ENCODE results near the gene IHH. TPM values are rescaled to one million over a fixed set of nuclear protein-coding genes. Genes with fewer than 3 reads are reported as not detected.

Gene IHH
- total RNA-seq, 2 donors from 2014 or later = not detected

DNA sequence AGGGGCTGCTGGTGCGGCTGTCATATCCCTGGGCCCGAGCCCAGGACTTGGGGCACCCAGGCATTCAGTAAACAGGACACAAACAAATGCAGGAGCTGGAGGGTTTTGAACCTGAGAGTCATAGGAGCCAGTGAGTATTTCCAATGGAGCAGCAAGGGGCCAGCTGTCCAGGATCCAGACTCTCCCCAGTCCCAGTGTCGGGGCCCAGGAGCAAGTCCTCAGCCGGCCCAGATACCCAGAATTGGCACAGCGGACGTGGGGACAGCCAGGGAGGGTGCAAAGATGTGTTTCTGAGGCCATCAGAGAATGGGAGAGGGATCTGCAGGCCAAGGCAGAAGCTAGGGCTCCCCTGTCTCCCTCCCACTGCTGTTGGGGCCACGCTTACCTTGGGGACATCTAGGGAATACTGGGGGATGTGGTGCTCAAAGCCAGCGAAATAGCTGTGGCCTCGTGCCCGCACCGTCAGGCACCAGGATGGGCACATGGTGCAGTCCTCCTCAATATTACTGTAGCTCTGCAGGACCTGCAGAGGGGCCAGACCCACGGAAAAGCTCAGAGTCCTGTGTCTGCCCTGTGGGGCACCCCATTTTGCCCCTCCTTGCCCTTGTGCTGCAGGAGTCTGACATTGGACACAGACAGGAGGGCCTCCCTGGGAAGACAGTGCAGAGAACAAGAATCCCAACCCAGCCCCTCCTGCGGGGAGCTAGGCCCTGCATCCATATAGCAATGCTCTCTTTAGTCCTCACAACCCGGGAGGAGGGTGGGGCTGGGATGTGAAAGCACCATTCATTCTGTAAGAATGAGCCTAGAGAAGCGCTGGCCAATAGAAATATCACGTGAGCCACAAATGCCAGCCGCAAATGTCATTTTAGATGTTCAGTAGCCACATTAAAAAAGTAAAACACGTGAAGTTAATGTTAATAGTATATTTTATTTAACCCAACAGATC lies 34.8 kb downstream of the IHH start:
- DNase-seq (ENCODE audit: low spot score) = peak; percentile 72
- intact Hi-C loops (cut with DNase I) = no loop called here

DNA sequence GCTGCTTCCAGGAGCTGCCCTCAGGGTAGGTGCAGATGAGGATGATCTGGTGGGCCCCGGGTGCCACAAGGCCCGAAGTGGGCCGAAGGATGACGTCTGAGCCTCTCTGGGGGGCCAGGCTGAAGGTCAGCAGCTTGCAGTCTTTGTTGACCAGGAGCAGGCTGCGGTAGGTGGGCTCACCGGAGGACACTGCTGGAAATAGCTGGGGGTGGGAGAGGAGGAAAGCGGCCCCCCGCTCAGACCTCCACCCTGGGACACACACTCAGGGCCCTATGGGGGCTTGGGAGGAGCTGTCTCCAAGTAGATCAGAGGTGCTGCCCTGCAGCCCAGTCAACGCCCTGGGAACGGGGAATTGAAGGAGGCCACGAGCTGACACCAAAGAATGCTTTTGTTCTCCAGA lies 36.7 kb downstream of the IHH start:
- peak; percentile 78 for DNase-seq (ENCODE audit: low spot score)
- intact Hi-C loops (cut with DNase I) = no loop called here

DNA sequence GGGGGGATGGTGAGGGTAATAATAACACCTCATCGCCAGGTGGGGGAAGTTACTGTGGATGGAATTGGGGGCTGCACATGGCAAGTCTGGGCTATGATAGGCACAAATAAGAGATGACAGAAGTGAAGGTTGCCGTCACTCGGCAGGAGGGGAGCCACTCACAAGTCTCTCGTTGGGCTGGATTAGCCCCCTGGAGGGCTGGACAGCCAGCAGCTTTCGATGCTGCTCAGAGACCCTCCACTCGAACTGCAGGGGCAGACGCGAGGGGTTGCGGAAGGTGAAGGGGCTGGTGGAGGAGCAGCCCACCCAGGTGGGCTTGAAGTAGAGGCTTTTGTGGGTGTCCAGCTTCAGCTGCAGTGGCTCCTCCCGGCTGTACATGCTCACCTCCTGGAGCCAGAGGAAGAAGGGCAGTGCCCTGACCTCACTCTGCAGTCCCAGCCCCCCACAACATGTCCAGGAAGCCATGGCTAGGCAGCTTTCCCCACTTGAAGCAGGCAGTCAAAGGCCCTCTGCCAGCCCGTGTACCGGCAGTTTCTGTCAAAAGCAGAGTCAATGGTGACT lies 37.6 kb downstream of the IHH start:
- intact Hi-C loops (cut with DNase I) = no loop called here
- DNase-seq (ENCODE audit: low spot score) = peak; percentile 51

DNA sequence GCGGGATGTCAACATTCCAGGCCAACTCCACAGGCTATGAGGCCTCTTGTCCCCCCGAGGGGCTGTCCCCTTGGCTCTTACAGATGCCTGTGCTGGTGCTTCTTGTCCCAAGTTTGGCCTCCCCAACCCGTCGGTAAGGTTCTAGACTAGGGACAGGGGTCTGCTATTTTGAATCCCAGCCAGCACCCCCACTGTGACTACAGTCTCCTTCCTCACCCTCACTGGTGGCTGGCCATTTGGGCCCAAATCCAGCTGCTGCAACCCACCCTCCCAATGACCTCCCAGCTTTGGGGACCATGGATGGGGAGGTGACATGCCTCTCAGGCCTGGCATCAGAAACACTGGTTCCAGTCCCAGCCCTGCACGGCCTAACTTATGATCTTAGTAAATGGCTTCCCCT lies 38.1 kb downstream of the IHH start:
- no peak for DNase-seq (ENCODE audit: low spot score)

DNA sequence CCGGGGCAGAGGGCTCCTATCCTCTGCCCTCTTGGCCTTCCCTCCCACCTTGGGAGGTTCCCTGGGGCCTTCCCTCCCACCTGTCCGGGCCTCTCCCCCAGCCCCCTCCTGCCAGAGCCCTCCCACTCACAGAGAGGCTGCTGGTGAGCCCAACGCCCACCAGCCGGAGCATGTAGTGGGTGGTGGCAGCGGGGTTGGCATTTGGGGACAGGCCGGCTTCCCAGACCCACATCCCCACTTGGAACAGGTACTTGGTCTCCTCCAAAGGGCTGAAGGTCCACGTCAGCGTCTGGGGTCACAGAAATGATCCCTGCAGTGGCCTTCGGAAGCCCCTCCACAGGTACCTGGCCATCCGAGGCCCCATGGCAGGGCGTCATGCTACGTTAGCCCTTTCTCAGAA lies 38.7 kb downstream of the IHH start:
- no peak for DNase-seq (ENCODE audit: low spot score)
- intact Hi-C loops (cut with DNase I) = no loop called here

More for the DNA sequence above, 38.1 kb downstream of the IHH start:
- intact Hi-C loops (cut with DNase I) = no loop called here

DNA sequence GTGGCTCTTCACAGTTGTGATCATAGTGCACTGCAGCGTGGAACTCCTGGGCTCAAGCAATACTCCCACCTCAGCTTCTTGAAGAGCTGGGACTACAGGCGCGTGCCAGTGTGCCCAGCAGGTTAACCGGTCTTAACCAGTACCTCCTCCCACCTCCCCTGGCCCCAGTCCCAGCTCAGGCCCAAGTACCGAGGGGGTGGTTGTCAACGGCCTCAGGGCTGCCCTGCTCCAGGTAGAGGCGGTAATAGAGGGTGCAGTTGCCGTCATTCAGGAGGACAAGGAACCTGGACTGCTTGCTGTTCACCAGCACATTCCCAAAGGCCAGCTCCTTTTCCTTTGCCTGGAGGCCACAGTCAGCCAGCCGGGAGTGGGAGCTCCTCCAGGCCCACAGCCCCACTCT lies 39.1 kb downstream of the IHH start:
- intact Hi-C loops (cut with DNase I) = no loop called here
- no peak for DNase-seq (ENCODE audit: low spot score)

DNA sequence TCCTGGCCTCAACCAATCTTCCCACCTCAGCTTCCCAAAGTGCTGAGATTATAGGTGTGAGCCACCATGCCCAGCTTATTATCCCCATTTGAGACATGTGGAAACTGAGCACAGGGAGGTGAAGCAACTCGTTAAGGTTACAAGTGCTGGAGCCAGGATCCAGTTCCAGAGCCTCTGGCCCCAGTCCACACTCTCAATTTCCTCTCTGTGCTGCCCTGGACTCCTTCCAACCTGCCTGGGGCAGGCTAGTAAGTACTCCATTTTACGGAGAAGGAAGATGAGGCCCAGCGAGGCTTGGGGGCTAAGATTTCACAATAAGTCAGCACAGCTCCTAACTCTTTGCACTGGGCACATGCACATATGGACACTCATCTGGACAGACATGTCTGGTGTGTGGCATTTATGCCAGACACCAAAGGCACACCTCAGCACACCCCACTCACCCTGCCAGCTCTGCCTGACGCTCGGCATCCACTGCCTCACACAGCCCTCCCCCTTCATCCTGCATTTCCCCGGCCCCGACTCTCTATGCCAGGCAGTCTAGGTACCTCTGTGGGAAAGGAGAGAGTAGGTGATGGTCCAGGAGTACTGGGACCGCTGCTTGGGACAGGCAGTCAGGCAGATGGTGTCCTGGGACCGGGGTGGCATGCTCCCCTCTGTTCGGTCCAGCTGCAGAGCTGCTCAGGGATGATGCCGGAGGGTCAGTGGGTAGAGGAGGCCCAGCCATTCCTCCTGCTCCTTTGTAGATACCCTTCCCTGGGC lies 39.9 kb downstream of the IHH start:
- intact Hi-C loops (cut with DNase I) = no loop called here
- no peak for DNase-seq (ENCODE audit: low spot score)

DNA sequence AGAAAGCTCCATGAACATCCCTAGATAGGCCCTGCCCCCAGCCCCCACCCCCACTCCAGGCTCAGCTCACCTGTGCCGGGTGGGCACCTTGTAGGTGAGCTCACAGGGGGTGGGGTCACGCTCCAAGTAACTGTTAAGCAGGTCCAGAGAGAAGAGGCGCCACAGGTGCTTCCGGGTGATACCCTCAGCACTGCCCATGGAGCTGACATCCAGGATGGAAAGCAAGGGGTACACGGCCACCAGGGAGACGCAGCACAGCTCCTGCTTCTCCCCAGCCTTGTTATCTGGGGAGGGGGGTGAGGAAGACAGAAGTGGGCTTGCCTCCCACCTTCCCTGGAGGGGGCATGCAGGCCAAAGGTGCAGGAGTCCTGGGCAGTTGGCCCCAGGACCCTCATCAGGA lies 41.3 kb downstream of the IHH start:
- no peak for DNase-seq (ENCODE audit: low spot score)
- intact Hi-C loops (cut with DNase I) = no loop called here

DNA sequence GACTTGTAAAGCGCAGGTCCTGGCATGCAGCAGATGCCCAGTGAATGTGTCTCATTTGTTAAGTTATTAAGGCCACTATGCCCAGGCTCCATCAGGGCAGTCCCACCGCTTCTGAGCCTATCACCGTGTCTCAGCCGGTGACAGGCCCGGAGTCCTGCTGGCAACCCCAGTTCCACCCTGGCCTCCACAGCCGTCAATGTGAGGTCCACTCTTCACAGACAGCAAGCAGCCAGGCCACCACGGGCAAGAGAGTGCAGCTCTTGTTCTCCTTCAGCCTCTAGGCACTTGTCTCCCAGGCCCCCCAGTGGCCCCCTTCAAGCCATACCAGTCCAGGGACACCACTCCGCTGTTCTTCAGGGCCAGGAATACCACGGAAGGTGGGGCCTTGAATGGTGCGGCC lies 42.0 kb downstream of the IHH start:
- intact Hi-C loops (cut with DNase I) = no loop called here
- no peak for DNase-seq (ENCODE audit: low spot score)

DNA sequence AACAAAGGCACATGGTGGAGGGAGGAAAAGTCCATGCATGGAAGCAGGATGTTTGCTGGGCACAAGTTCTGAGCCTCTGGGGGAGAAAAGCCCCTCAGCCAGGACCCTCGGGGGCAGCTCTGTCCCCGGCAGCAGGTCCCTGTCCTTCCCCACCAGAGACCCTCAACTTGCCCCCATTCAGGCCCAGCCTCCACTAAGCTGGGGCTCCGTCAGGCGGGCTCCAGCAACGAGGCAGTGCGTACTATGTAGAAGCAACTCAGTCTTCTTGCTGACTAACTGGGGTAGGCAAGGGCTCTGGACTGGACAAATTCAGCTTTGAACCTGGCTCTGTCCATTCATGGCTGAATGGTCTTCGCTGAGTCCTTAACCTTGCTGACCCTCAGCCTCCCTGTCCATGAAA lies 42.4 kb downstream of the IHH start:
- intact Hi-C loops (cut with DNase I) = no loop called here
- DNase-seq (ENCODE audit: low spot score) = no peak

DNA sequence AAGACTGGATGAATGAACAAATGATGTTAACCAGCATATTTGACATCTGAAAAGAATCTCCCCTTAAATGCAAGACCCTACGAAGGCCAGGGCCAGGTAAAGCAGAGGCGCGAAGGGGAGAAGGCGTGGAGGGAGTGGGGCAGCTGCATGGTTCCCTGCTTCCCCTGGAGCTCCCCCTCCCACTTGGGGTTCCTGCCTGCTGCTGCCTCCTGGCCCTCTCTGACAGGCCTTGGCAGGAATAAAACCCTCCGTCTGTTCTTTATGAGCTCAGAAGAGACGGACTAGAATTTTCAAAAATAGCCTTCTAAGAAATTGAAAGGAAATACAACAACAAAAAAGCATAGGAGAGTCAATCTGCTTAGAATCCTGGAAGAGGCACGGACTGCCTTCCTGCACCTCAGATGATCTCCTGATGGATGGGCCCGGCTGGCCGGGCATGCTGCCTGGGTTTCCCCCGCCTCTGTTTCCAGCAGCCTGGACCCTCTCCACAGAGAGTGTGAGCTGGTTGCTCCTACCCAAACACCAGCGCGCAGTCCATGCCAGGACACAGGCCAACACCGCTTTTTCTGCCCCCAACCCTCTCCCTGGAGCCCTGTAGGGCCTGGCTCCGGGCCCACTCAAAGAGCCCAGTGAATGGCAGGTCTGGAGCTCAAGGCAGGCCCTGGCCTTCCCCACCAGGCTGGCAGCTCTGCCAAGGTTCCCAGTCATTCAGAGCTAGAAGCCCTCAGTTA lies 43.4 kb downstream of the IHH start:
- DNase-seq (ENCODE audit: low spot score) = no peak
- intact Hi-C loops (cut with DNase I) = no loop called here

DNA sequence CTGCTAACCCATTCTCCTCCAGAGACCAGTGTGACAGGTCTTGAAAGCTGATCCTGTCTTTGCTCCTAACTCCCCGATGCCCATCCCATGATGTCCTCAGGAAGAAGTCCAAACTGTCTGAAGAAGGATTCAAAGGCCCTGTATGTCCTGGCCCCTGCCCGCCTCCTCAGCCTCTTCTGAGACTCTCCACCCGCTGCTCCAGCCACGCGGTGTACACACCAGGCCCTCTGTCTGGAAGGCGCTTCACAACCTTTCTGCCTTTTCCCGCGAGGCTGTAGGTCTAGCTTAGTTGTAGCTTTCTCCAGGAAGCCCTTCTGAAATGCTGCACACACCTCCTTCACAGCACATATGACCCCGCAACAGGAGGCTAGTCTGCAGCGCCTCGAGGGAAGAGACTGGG lies 44.0 kb downstream of the IHH start:
- intact Hi-C loops (cut with DNase I) = no loop called here
- no peak for DNase-seq (ENCODE audit: low spot score)

DNA sequence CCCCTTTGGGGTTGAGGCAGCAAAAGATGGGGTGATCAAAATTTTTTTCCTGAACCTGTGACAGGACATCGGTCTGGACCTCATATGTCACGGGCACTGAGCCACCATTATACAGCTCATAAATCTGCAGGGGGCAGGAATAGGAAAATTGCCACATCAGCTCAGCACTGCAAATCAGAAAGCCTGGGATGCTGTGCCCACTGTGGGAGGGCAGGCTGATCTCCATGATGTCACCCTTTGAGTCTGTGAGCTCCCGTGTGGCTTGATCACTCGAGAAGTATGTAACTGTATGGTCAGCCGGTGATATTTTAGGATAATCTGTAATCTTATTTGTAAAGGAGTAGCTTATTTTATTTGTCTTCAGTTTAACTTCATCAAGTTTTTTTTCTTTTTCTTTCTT lies 49.8 kb downstream of the IHH start:
- intact Hi-C loops (cut with DNase I) = no loop called here

DNA sequence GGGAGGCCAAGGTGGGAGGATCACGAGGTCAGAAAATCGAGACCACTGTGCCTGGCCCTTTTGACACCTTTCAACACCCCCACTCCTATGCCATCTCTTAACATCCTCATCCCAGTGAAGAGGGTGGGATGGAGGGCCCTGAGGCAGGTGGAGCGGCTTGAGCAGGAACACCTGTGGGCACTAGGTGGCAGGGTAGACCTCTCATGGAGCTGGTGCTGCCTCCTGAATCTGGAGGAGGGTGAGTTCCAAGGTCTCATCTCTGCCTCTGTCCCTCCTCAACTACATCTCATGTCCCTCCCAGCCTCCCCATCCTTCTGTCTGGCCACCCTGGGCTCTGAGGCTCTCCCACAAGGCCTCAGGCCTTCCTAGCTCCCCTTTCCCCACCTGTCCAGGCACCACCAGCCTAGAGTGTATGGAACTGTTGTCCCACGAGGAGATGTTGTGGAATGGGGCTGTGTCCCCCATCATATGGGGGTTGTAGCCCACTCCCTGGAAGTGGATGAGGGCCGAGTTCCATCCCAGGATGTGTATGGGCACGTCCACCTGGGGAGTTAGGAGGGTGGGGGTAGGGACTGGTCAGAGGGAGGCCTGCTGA lies 50.5 kb downstream of the IHH start:
- no peak for DNase-seq (ENCODE audit: low spot score)
- intact Hi-C loops (cut with DNase I) = no loop called here

More for the DNA sequence above, 49.8 kb downstream of the IHH start:
- no peak for DNase-seq (ENCODE audit: low spot score)

DNA sequence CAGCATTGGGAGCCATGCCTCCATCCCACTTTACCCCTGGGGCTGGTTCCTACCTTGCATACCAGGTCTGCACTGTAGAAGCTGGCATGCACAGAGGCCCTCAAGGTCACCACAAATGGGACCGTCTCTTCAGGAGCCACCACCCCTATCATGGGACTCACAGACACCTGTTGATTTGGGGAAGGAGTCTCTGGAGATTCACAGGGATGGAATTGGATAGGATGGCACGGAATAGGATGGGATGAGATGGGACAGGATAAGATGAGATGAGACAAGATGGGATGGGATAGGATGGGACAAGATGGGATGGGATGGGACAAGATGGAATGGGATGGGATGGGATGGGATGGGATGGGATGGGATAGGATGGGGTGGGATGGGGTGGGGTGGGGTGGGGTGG lies 51.4 kb downstream of the IHH start:
- no peak for DNase-seq (ENCODE audit: low spot score)
- intact Hi-C loops (cut with DNase I) = no loop called here
